OCI-LY7 (cell line): ENCODE measurements around the gene KCNQ2. TPM values are rescaled to one million over a fixed set of nuclear protein-coding genes. Genes with fewer than 3 reads are reported as not detected.

Experiments
- BruUV-seq: library from RNA; stranded (reverse); fragments of 400-500 nt; replicated peaks from 2 replicates; lab custom pipeline; 2021; lab: Mats Ljungman, UMichigan
- CTCF ChIA-PET: fragments of 300-600 bp; sonication (Branson Sonifier 250); formaldehyde crosslinking; loops from one replicate; lab custom pipeline; 2022; ENCODE audit warnings: antibody characterized with exemption; ENCODE audit not compliant: unreplicated experiment; lab: Charles Lee
- POLR2A ChIA-PET: fragments of 300-600 bp; sonication (Branson Sonifier 250); formaldehyde crosslinking; loops from one replicate; lab custom pipeline; 2022; ENCODE audit warnings: antibody characterized with exemption; lab: Charles Lee
- DNase-seq: peaks from one replicate; pipeline ENCODE4 v3.0.0-alpha.2; 2015; ENCODE audit warnings: low spot score
- H2AFZ ChIP-seq: fragments of 200-600 bp; sonication (generic), shearing (Covaris generic); 2 replicates; pipeline ENCODE4 v1.6.1; 2014; ENCODE audit warnings: mild to moderate bottlenecking, antibody characterized with exemption, low read length, moderate library complexity
- H3K27ac ChIP-seq: fragments of 200-600 bp; sonication (generic); 2 replicates; pipeline ENCODE4 v1.5.1; 2014; ENCODE audit warnings: mixed run types, low read depth, mild to moderate bottlenecking, moderate library complexity, low read length, inconsistent platforms; ENCODE audit not compliant: poor library complexity, severe bottlenecking
- H3K36me3 ChIP-seq: fragments of 200-600 bp; sonication (generic); 2 replicates; pipeline ENCODE4 v1.6.1; 2014; ENCODE audit warnings: mild to moderate bottlenecking, antibody characterized with exemption, low read length, moderate library complexity, mixed read lengths; ENCODE audit not compliant: insufficient read depth
- H3K4me1 ChIP-seq: fragments of 200-600 bp; sonication (generic); 2 replicates; pipeline ENCODE4 v1.5.1; 2014; ENCODE audit warnings: mild to moderate bottlenecking, low read length; ENCODE audit not compliant: insufficient read depth, poor library complexity, severe bottlenecking
- H3K4me2 ChIP-seq: fragments of 200-600 bp; sonication (generic); 2 replicates; pipeline ENCODE4 v1.6.1; 2014; ENCODE audit warnings: mild to moderate bottlenecking, low read length
- H3K4me3 ChIP-seq: fragments of 200-600 bp; sonication (generic); 2 replicates; pipeline ENCODE4 v1.5.1; 2014; ENCODE audit warnings: mild to moderate bottlenecking, low read depth, low read length; ENCODE audit not compliant: poor library complexity, severe bottlenecking
- H3K79me2 ChIP-seq: fragments of 200-600 bp; sonication (generic); 2 replicates; pipeline ENCODE4 v1.6.1; 2016; ENCODE audit warnings: low read depth, mild to moderate bottlenecking, low read length, moderate library complexity, mixed read lengths; ENCODE audit not compliant: insufficient read depth
- H3K9me2 ChIP-seq: fragments of 200-600 bp; sonication (generic); 2 replicates; pipeline ENCODE4 v1.6.1; 2016; ENCODE audit warnings: mild to moderate bottlenecking, low read length, mixed read lengths; ENCODE audit not compliant: insufficient read depth
- H3K9me3 ChIP-seq: fragments of 200-600 bp; sonication (generic); 2 replicates; pipeline ENCODE4 v1.6.1; 2014; ENCODE audit warnings: mild to moderate bottlenecking, mixed run types, low read length, mixed read lengths
- H4K20me1 ChIP-seq: fragments of 200-600 bp; sonication (generic); 2 replicates; pipeline ENCODE4 v1.6.1; 2014; ENCODE audit warnings: mild to moderate bottlenecking, antibody characterized with exemption, low read length, moderate library complexity, mixed read lengths; ENCODE audit not compliant: insufficient read depth
- CTCF ChIP-seq: fragments of 200-600 bp; sonication (generic); conservative IDR thresholded peaks from 2 replicates; pipeline ENCODE4 v1.5.1; 2014; ENCODE audit warnings: mild to moderate bottlenecking, antibody characterized with exemption, low read length, moderate library complexity, mixed read lengths
- EZH2phosphoT487 ChIP-seq: fragments of 200-600 bp; sonication (generic); IDR thresholded peaks from 2 replicates; pipeline ENCODE4 v1.6.1; 2018; ENCODE audit warnings: low read depth, borderline replicate concordance, mild to moderate bottlenecking, mixed run types, antibody characterized with exemption, low read length, moderate library complexity, mixed read lengths
- intact Hi-C: fragments of 100-400 bp; cut with micrococcal nuclease; formaldehyde crosslinking; loops from one replicate; pipeline ENCODE4 v1.10.0; 2022; ENCODE audit not compliant: unreplicated experiment
- total RNA-seq, 2 experiments: library from RNA; depleted of rRNA in 1 of 2; stranded (reverse); fragments of >200 nt in 1 of 2; shearing (Covaris generic) in 1 of 2; gene quantifications; 2 replicates each; pipeline ENCODE4 v1.2.3, GENCODE V29; 2014 to 2022

The KCNQ2 gene
- total RNA-seq, 2 experiments from 2014 or later, result not detected

- no peaks in the 10 kb centered on the region for H4K20me1 ChIP-seq
- no peak overlapping the region for H3K4me3 ChIP-seq
- H3K4me1 ChIP-seq, result no peaks in the 10 kb centered on the region
- DNase-seq, result no peak
- H3K9me3 ChIP-seq, result no peaks in the 10 kb centered on the region
- ChIA-PET POLR2A (interaction anchor here (0.6 kb wide), 1 partner anchor 517 kb away, joined by 3 read pairs; no protein-coding TSS in a partner anchor), CTCF (no interaction called here)
- H3K27ac ChIP-seq, result no peak overlapping the region
- no peak overlapping the region for H3K4me2 ChIP-seq
- no peaks in the 10 kb centered on the region for H3K36me3 ChIP-seq
- BruUV-seq, result no TSS peak
- H2AFZ ChIP-seq, result no peak overlapping the region
- H3K79me2 ChIP-seq, result no peaks in the 10 kb centered on the region
- H3K9me2 ChIP-seq, result no peaks in the 10 kb centered on the region
- no peak for TF ChIP-seq EZH2phosphoT487
- TF ChIP-seq CTCF, result no peak
- intact Hi-C loops, result no loop called here
These were observed 17.5 kb downstream of the KCNQ2 start for GRCh38 chr20:63454731-63455567.

DNA sequence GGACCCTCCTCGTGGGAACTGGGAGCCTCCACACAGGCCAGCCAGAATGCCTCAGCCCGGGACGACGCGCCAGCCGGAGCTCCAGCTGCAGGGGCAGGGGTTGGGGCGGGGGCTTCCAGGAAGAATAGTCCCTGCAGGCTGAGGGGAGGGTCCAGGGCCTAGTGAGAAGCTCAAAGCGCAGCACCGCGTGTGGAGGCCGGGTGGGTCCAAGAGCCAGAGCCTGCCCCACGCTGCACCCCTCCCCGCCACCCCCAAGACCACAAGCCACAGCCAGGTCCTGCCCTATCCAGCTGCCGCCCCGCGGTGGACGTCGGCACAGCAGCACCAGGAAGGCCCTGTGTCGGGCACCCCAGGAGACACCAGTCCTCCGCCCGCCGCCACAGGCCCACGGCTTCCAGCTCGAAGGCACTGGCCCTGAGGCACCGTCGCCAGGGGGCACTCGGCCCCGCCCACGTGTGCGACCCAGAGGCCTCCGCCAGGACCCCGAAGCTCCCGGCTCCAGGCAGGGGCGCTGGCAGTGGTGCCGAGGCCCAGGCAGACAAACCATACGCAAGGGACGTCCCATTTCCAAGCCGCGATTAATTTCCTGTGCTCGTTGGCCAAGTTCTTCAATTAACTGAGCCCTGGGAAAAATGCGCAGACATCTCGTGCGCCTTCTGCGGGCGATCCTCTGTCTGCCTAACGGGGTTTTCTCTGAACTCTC is 19.5 kb downstream of the KCNQ2 start:
- no peaks in the 10 kb centered on the region for H3K9me2 ChIP-seq
- CTCF ChIA-PET, result no interaction called here
- no peaks in the 10 kb centered on the region for H3K79me2 ChIP-seq
- H3K36me3 ChIP-seq, result no peaks in the 10 kb centered on the region
- H4K20me1 ChIP-seq, result no peaks in the 10 kb centered on the region
- POLR2A ChIA-PET, result no interaction called here
- no peaks in the 10 kb centered on the region for H3K9me3 ChIP-seq
- H3K4me1 ChIP-seq, result no peaks in the 10 kb centered on the region
- intact Hi-C loops, result no loop called here
- DNase-seq, result no peak
- TF ChIP-seq EZH2phosphoT487, result no peak
- no peak for TF ChIP-seq CTCF
- H3K4me2 ChIP-seq, result no peak overlapping the region
- no peak overlapping the region for H3K4me3 ChIP-seq
- no TSS peak for BruUV-seq
- no peak overlapping the region for H3K27ac ChIP-seq
- H2AFZ ChIP-seq, result no peak overlapping the region

DNA sequence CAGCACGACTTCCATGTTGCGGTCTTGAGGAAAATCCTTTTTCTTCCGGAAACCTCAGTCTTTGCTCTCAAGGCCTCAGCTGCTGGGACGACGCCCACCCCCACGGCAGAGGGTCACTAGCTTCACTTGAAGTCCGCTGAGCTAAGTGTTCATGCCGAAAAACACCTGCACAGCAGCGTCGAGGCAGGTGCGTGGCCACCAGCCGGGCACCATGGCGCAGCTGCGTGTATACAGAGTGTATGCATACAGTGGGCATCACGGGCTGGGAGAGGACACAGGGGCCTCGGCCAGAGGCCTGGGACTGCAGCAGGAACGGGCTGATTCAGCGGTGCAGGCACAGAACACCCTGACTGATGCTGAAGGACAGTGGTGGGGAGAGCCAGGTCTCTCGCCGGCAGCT is 20.1 kb downstream of the KCNQ2 start:
- intact Hi-C loops, result no loop called here
- no TSS peak for BruUV-seq
- CTCF ChIA-PET, result no interaction called here

More for the DNA sequence above, 20.1 kb downstream of the KCNQ2 start:
- Histone ChIP-seq H3K9me3 (no peaks in the 10 kb centered on the region), H4K20me1 (no peaks in the 10 kb centered on the region), H3K4me1 (no peaks in the 10 kb centered on the region), H3K79me2 (no peaks in the 10 kb centered on the region), H3K4me2 (no peak overlapping the region), H2AFZ (no peak overlapping the region), H3K9me2 (no peaks in the 10 kb centered on the region), H3K36me3 (no peaks in the 10 kb centered on the region), H3K4me3 (no peak overlapping the region), H3K27ac (no peak overlapping the region)
- POLR2A ChIA-PET, result no interaction called here
- no peak for DNase-seq
- TF ChIP-seq EZH2phosphoT487, result no peak
